Sigmoid colon (tissue), 7 donors: ENCODE results near the gene ATXN7. TPM values are rescaled to one million over a fixed set of nuclear protein-coding genes. Genes with fewer than 3 reads are reported as not detected.

ENCODE experiments used
- DNase-seq: peaks from one replicate; pipeline ENCODE4 v3.0.0-alpha.2; 2019
- H3K27ac ChIP-seq, 4 donors: fragments of 200-600 bp; sonication (generic); one replicate each; pipeline ENCODE4 v1.5.1; 2016 to 2019; ENCODE audit warnings: mild to moderate bottlenecking in 1 of 4
- H3K27me3 ChIP-seq, 3 donors: fragments of 200-600 bp; sonication (generic); one replicate each; pipeline ENCODE4 v1.5.1; 2019; ENCODE audit warnings: mild to moderate bottlenecking in 1 of 3
- H3K36me3 ChIP-seq, 4 donors: fragments of 200-600 bp; sonication (generic); one replicate each; pipeline ENCODE4 v1.5.1; 2016 to 2019
- H3K4me1 ChIP-seq, 4 donors: fragments of 200-600 bp; sonication (generic); one replicate each; pipeline ENCODE4 v1.5.1; 2017 to 2019
- H3K4me3 ChIP-seq, 4 donors: fragments of 200-600 bp; sonication (generic); one replicate each; pipeline ENCODE4 v1.5.1; 2017 to 2019; ENCODE audit warnings: mild to moderate bottlenecking in 2 of 4, moderate library complexity in 1 of 4
- H3K9me3 ChIP-seq, 4 donors: fragments of 200-600 bp in 3 of 4; sonication (generic) in 3 of 4; one replicate each; pipeline versions ENCODE4 v1.5.1 to v1.6.1; 2013 to 2019
- CTCF ChIP-seq, 4 experiments: fragments of 450-650 bp in 3 of 4; fragments of 200-600 bp in 1 of 4; IDR thresholded peaks; one replicate each; pipeline ENCODE4 v1.5.1; 2016 to 2019; ENCODE audit warnings: antibody characterized with exemption in 4 of 4, mild to moderate bottlenecking in 3 of 4, moderate library complexity in 2 of 4
- EP300 ChIP-seq, 4 donors: sonication (generic); formaldehyde crosslinking; IDR thresholded peaks; one replicate each; pipeline ENCODE4 v1.6.1; 2017; ENCODE audit warnings: antibody characterized with exemption in 4 of 4
- POLR2A ChIP-seq, 2 donors: fragments of 450-650 bp; IDR thresholded peaks; one replicate each; pipeline ENCODE4 v1.6.1; 2016; ENCODE audit warnings: antibody characterized with exemption in 2 of 2, mild to moderate bottlenecking in 2 of 2, moderate library complexity in 2 of 2
- POLR2AphosphoS5 ChIP-seq, 4 donors: sonication (generic); formaldehyde crosslinking; IDR thresholded peaks; one replicate each; pipeline ENCODE4 v1.6.1; 2017; ENCODE audit warnings: antibody characterized with exemption in 4 of 4
- WGBS, 2 donors: extraction: QIAGEN DNeasy Blood & Tissue Kit; methylation state at CpG; one replicate each; pipeline ENCODE4 v1.1.7; 2013; 5-methylcytosine and 5-hydroxymethylcytosine counted together
- intact Hi-C: fragments of 100-400 bp; cut with DNase I; formaldehyde crosslinking; loops from one replicate; pipeline ENCODE4 v1.15.1; 2023
- polyA plus RNA-seq, 3 donors: library from polyadenylated mRNA; stranded (reverse); fragments of 200-250 nt; gene quantifications; one replicate each; pipeline ENCODE4 v1.2.3, GENCODE V29; 2013
- total RNA-seq, 4 donors: library from RNA; depleted of rRNA; stranded (reverse); fragments of >200 nt; gene quantifications; one replicate each; pipeline ENCODE4 v1.1.0, GENCODE V29; 2016
- donor health status: healthy with polysubstance abuse.
- donor health status: Bipolar disorder and iron deficiency.
- donor health status: healthy.

Gene ATXN7
- total and polyA plus RNA-seq, 7 donors, result 2.1 to 32.7 (median 17.8) TPM

GRCh38 chr3:63980019-63980418 lies 116.4 kb downstream of the ATXN7 start:
- peaks cover 0 to 60% (median 31%) of the 10 kb centered on the region in 4 donors for H3K4me1 ChIP-seq
- H3K27me3 ChIP-seq, result no peaks in the 10 kb centered on the region
- peaks cover 0 to 47% (median 3%) of the 10 kb centered on the region in 4 donors for H3K36me3 ChIP-seq
- H3K4me3 ChIP-seq, result no peak overlapping the region
- no peak for DNase-seq
- 94% methylated on average over 2 of the region's 2 CpGs for WGBS, 2 donors
- intact Hi-C loops, result no loop called here
- H3K9me3 ChIP-seq, result no peaks in the 10 kb centered on the region
- TF ChIP-seq EP300 (IDR thresholded peaks at IDR 0.05), result no peak
- TF ChIP-seq POLR2AphosphoS5 (IDR thresholded peaks at IDR 0.05), result no peak
- TF ChIP-seq CTCF (IDR thresholded peaks at IDR 0.05), result no peak
- TF ChIP-seq POLR2A (IDR thresholded peaks at IDR 0.05), result no peak
- H3K27ac ChIP-seq, result peak overlapping the region in 2 of 4 donors; percentile 13 to 49

GRCh38 chr3:63980830-63981498 lies 117.3 kb downstream of the ATXN7 start:
- Histone ChIP-seq H3K27me3 (no peaks in the 10 kb centered on the region), H3K4me1 (peaks cover 0 to 50% (median 23%) of the 10 kb centered on the region in 4 donors), H3K9me3 (no peaks in the 10 kb centered on the region), H3K27ac (peak overlapping the region in 2 of 4 donors; percentile 27 to 46), H3K36me3 (peaks cover 0 to 56% (median 3%) of the 10 kb centered on the region in 4 donors), H3K4me3 (no peak overlapping the region)
- 77 to 88% methylated on average over 8 of the region's 8 CpGs for WGBS, 2 donors
- intact Hi-C loops, result no loop called here
- TF ChIP-seq POLR2AphosphoS5 (IDR thresholded peaks at IDR 0.05), result no peak
- TF ChIP-seq CTCF (IDR thresholded peaks at IDR 0.05), result no peak
- TF ChIP-seq POLR2A (IDR thresholded peaks at IDR 0.05), result no peak
- no peak for TF ChIP-seq EP300 (IDR thresholded peaks at IDR 0.05)
- DNase-seq, result no peak

GRCh38 chr3:63981980-63982379 lies 118.3 kb downstream of the ATXN7 start:
- Histone ChIP-seq H3K27ac (no peak overlapping the region), H3K9me3 (no peaks in the 10 kb centered on the region), H3K4me3 (no peak overlapping the region), H3K4me1 (peaks cover 0 to 40% (median 13%) of the 10 kb centered on the region in 4 donors), H3K36me3 (peaks cover 0 to 64% (median 3%) of the 10 kb centered on the region in 4 donors), H3K27me3 (no peaks in the 10 kb centered on the region)
- 96% methylated on average over 4 of the region's 4 CpGs for WGBS, 2 donors
- intact Hi-C loops, result no loop called here
- no peak for DNase-seq
- TF ChIP-seq CTCF (IDR thresholded peaks at IDR 0.05), result no peak
- no peak for TF ChIP-seq EP300 (IDR thresholded peaks at IDR 0.05)
- TF ChIP-seq POLR2A (IDR thresholded peaks at IDR 0.05), result no peak
- no peak for TF ChIP-seq POLR2AphosphoS5 (IDR thresholded peaks at IDR 0.05)

- Histone ChIP-seq H3K27ac (no peak overlapping the region), H3K4me1 (peaks cover 0 to 17% (median 6%) of the 10 kb centered on the region in 4 donors), H3K36me3 (peaks cover 0 to 88% (median 17%) of the 10 kb centered on the region in 4 donors), H3K9me3 (no peaks in the 10 kb centered on the region), H3K27me3 (no peaks in the 10 kb centered on the region), H3K4me3 (no peak overlapping the region)
- 94 to 97% methylated on average over 3 of the region's 3 CpGs for WGBS, 2 donors
- TF ChIP-seq POLR2A (IDR thresholded peaks at IDR 0.05), result no peak
- intact Hi-C loops, result no loop called here
- DNase-seq, result no peak
Measured at GRCh38 chr3:63984391-63984790, 120.7 kb downstream of the ATXN7 start.

GRCh38 chr3:63986146-63986545 lies 122.5 kb downstream of the ATXN7 start:
- H3K27me3 ChIP-seq, result no peaks in the 10 kb centered on the region
- H3K4me3 ChIP-seq, result no peak overlapping the region
- intact Hi-C loops, result no loop called here
- peaks cover 0 to 92% (median 31%) of the 10 kb centered on the region in 4 donors for H3K36me3 ChIP-seq
- no peak overlapping the region for H3K27ac ChIP-seq
- WGBS, 2 donors, result 91 to 93% methylated on average over 7 of the region's 7 CpGs
- no peaks in the 10 kb centered on the region for H3K9me3 ChIP-seq
- no peak for DNase-seq
- TF ChIP-seq POLR2A (IDR thresholded peaks at IDR 0.05) (no peak), CTCF (IDR thresholded peaks at IDR 0.05) (no peak), POLR2AphosphoS5 (IDR thresholded peaks at IDR 0.05) (no peak), EP300 (IDR thresholded peaks at IDR 0.05) (no peak)
- peaks cover 0 to 6% (median under 1%) of the 10 kb centered on the region in 4 donors for H3K4me1 ChIP-seq
